MM.1S (cell line): Measurements from ENCODE around the gene NELL1.

Experiments used
- DNase-seq: peaks from one replicate; pipeline ENCODE4 v3.0.0-alpha.2; 2015
- H2AFZ ChIP-seq: fragments of 300-600 bp; sonication (generic); 2 replicates; pipeline ENCODE4 v1.6.0; 2016; ENCODE audit warnings: antibody characterized with exemption, low read length
- H3F3A ChIP-seq: fragments of 300-600 bp; sonication (generic); 2 replicates; pipeline ENCODE4 v1.6.1; 2016; ENCODE audit warnings: mild to moderate bottlenecking, antibody characterized with exemption, low read length, moderate library complexity, mixed read lengths; ENCODE audit not compliant: insufficient read depth
- H3K27ac ChIP-seq: fragments of 300-600 bp; sonication (generic); 2 replicates; pipeline ENCODE4 v1.5.1; 2016; ENCODE audit warnings: mild to moderate bottlenecking, low read length
- H3K27me3 ChIP-seq: fragments of 300-600 bp; sonication (generic); replicated peaks from 2 replicates; pipeline ENCODE4 v1.6.0; 2016; ENCODE audit warnings: low read length; ENCODE audit not compliant: insufficient read depth
- H3K36me3 ChIP-seq: fragments of 300-600 bp; sonication (generic); replicated peaks from 2 replicates; pipeline ENCODE4 v1.6.1; 2016; ENCODE audit warnings: mild to moderate bottlenecking, low read length, mixed read lengths; ENCODE audit not compliant: insufficient read depth
- H3K4me1 ChIP-seq: fragments of 300-600 bp; sonication (generic); 2 replicates; pipeline ENCODE4 v1.6.1; 2016; ENCODE audit warnings: low read length, mixed read lengths
- H3K4me2 ChIP-seq: fragments of 300-600 bp; sonication (generic); 2 replicates; pipeline ENCODE4 v1.6.0; 2016; ENCODE audit warnings: low read depth, low read length
- H3K4me3 ChIP-seq: fragments of 300-600 bp; sonication (generic); 2 replicates; pipeline ENCODE4 v1.5.1; 2016; ENCODE audit warnings: low read length, mixed read lengths
- H3K79me2 ChIP-seq: fragments of 300-600 bp; sonication (generic); 2 replicates; pipeline ENCODE4 v1.6.1; 2016; ENCODE audit warnings: mixed run types, low read length, mixed read lengths
- H3K9ac ChIP-seq: fragments of 300-600 bp; sonication (generic); 2 replicates; pipeline ENCODE4 v1.6.1; 2016; ENCODE audit warnings: low read length, mixed read lengths
- H3K9me2 ChIP-seq: fragments of 300-600 bp; sonication (generic); replicated peaks from 2 replicates; pipeline ENCODE4 v1.6.1; 2016; ENCODE audit warnings: mild to moderate bottlenecking, low read length, mixed read lengths; ENCODE audit not compliant: insufficient read depth
- H3K9me3 ChIP-seq: fragments of 300-600 bp; sonication (generic); replicated peaks from 2 replicates; pipeline ENCODE4 v1.6.1; 2016; ENCODE audit warnings: mild to moderate bottlenecking, low read length, mixed read lengths; ENCODE audit not compliant: insufficient read depth
- H4K20me1 ChIP-seq: fragments of 300-600 bp; sonication (generic); 2 replicates; pipeline ENCODE4 v1.6.1; 2016; ENCODE audit warnings: mild to moderate bottlenecking, low read length, moderate library complexity, mixed read lengths; ENCODE audit not compliant: insufficient read depth
- EZH2 ChIP-seq: fragments of 300-600 bp; sonication (generic); optimal IDR thresholded peaks from 2 replicates; pipeline ENCODE3; 2017; ENCODE audit warnings: low read depth, mild to moderate bottlenecking, antibody characterized with exemption, low read length, mixed read lengths
- EZH2phosphoT487 ChIP-seq: fragments of 300-600 bp; sonication (generic); IDR thresholded peaks from 2 replicates; pipeline ENCODE4 v1.6.1; 2018; ENCODE audit warnings: antibody characterized with exemption, low read length
- TF ChIP-seq, protein P1 (sequence below): fragments of 300-600 bp; sonication (generic); IDR thresholded peaks from 2 replicates; pipeline ENCODE4 v1.5.1; 2016; ENCODE audit warnings: antibody characterized with exemption, low read length, mixed read lengths

Gene NELL1

DNA sequence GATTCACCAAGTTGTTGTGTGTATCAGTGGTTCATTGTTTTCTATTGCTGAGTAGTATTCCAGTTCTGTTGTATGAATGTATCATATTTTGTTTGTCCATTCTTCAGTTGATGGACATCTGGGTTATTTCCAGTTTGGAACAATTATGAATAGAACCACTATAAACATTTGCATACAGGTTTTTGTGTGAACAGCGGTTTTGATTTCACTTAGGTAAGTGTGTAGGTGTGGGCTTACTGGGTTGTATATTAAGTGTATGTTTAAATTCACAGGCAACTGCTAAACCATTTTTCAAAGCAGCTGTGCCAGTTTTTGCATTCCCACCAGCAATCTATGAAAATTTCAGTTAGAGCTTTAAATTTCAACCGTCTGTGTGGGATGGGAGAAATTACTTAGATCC is 217.8 kb downstream of the NELL1 start:
- H3K9me2 ChIP-seq = no peaks in the 10 kb centered on the region
- H4K20me1 ChIP-seq = no peaks in the 10 kb centered on the region
- H3K4me2 ChIP-seq = no peak overlapping the region
- no peak overlapping the region for H3K27ac ChIP-seq
- H3K4me3 ChIP-seq = no peak overlapping the region
- TF ChIP-seq EZH2 = no peak
- TF ChIP-seq EZH2phosphoT487 = no peak
- TF ChIP-seq, protein P1, sequence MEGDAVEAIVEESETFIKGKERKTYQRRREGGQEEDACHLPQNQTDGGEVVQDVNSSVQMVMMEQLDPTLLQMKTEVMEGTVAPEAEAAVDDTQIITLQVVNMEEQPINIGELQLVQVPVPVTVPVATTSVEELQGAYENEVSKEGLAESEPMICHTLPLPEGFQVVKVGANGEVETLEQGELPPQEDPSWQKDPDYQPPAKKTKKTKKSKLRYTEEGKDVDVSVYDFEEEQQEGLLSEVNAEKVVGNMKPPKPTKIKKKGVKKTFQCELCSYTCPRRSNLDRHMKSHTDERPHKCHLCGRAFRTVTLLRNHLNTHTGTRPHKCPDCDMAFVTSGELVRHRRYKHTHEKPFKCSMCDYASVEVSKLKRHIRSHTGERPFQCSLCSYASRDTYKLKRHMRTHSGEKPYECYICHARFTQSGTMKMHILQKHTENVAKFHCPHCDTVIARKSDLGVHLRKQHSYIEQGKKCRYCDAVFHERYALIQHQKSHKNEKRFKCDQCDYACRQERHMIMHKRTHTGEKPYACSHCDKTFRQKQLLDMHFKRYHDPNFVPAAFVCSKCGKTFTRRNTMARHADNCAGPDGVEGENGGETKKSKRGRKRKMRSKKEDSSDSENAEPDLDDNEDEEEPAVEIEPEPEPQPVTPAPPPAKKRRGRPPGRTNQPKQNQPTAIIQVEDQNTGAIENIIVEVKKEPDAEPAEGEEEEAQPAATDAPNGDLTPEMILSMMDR = no peak
- H3K27me3 ChIP-seq = no peaks in the 10 kb centered on the region
- no peaks in the 10 kb centered on the region for H3F3A ChIP-seq
- no peaks in the 10 kb centered on the region for H3K4me1 ChIP-seq
- no peaks in the 10 kb centered on the region for H3K9me3 ChIP-seq
- no peak for DNase-seq
- H2AFZ ChIP-seq = no peak overlapping the region
- no peaks in the 10 kb centered on the region for H3K79me2 ChIP-seq
- no peak overlapping the region for H3K9ac ChIP-seq
- H3K36me3 ChIP-seq = no peaks in the 10 kb centered on the region

DNA sequence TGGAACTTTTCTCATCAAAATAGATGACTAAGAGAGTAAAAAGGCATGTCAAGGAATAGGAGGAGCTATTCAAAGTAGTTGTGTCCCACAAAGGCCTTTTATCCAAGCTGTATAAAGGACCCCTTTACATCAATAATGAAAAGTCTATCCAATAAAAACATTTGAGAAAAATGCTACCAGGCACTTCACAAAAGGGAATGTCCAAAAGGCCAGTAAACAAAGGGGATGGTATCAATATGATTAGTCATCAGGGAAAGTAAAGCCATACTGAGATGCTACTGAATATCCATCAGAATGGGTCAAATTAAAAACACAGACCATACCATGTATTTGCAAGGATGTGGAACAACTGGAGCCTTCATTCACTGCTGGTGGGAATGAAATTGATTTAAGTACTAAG is 224.9 kb downstream of the NELL1 start:
- no peak for DNase-seq
- Histone ChIP-seq H4K20me1 (no peaks in the 10 kb centered on the region), H3K27ac (no peak overlapping the region), H3K9me2 (no peaks in the 10 kb centered on the region), H3K79me2 (no peaks in the 10 kb centered on the region), H3K27me3 (no peaks in the 10 kb centered on the region), H3K4me1 (no peaks in the 10 kb centered on the region), H3F3A (no peaks in the 10 kb centered on the region), H3K9me3 (no peaks in the 10 kb centered on the region), H3K4me3 (no peak overlapping the region), H3K9ac (no peak overlapping the region), H2AFZ (no peak overlapping the region), H3K36me3 (no peaks in the 10 kb centered on the region), H3K4me2 (no peak overlapping the region)
- TF ChIP-seq, protein P1 = no peak
- TF ChIP-seq EZH2phosphoT487 = no peak
- TF ChIP-seq EZH2 = no peak

DNA sequence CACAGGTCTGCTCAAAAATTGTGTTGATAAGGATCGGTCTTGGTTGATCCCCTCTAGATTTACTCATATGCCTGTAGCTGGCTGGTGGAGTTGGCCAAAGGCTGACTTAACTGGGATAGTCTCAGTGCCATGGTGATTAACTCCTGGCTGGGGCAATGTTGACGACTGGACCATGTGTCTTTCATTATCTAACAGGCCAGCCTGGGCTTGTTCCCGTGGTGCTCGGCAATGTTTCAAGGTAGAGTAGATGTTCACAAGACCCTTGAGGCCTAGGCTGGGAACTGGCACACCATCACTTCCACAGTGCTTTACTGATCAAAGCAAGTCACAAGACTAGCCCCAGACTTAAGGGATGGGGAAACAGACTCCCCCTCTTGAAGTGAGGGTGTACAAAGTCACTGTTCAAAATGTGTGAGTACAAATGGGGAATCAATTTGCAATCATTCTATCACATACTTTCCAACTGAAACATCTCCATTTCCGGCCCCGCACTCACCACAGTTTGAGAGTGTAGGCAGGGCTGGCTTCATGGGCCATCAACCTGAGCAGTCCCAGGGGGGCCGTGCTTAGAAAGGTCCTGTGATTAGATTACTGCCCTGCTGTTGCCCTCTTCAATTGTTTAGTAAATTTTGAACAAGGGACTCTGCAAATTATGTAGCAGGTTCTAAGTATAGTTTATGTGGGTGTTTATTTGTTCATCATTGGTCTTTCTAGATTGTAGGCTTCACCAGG is 240.8 kb downstream of the NELL1 start:
- Histone ChIP-seq H3K27me3 (no peaks in the 10 kb centered on the region), H3F3A (no peaks in the 10 kb centered on the region), H3K36me3 (no peaks in the 10 kb centered on the region), H4K20me1 (no peaks in the 10 kb centered on the region), H2AFZ (no peak overlapping the region), H3K9ac (no peak overlapping the region), H3K79me2 (no peaks in the 10 kb centered on the region), H3K27ac (no peak overlapping the region), H3K4me2 (no peak overlapping the region), H3K4me1 (no peaks in the 10 kb centered on the region), H3K9me3 (no peaks in the 10 kb centered on the region), H3K4me3 (no peak overlapping the region), H3K9me2 (no peaks in the 10 kb centered on the region)
- TF ChIP-seq, protein P1 = no peak
- TF ChIP-seq EZH2 (no peak), EZH2phosphoT487 (no peak)
- no peak for DNase-seq
